Hepatocyte (in vitro differentiated cells): ENCODE results near the gene PKM. TPM values are rescaled to one million over a fixed set of nuclear protein-coding genes. Genes with fewer than 3 reads are reported as not detected.

ENCODE experiments used
- DNase-seq: peaks from one replicate; pipeline ENCODE4 v3.0.0-alpha.2; 2016; ENCODE audit warnings: low spot score
- H2AFZ ChIP-seq: fragments of 200-600 bp; sonication (generic); 2 replicates; pipeline ENCODE4 v1.6.0; 2016; ENCODE audit warnings: antibody characterized with exemption, mild to moderate bottlenecking
- H3K27ac ChIP-seq: fragments of 200-600 bp; sonication (generic); 2 replicates; pipeline ENCODE4 v1.5.1; 2016; ENCODE audit warnings: mild to moderate bottlenecking
- H3K27me3 ChIP-seq: fragments of 200-600 bp; sonication (generic); 2 replicates; pipeline ENCODE4 v1.6.1; 2016
- H3K36me3 ChIP-seq: fragments of 200-600 bp; sonication (generic); replicated peaks from 2 replicates; pipeline ENCODE4 v1.5.1; 2016; ENCODE audit warnings: low read depth; ENCODE audit not compliant: insufficient read depth
- H3K4me1 ChIP-seq: fragments of 200-600 bp; sonication (generic); 2 replicates; pipeline ENCODE4 v1.5.1; 2016; ENCODE audit warnings: mild to moderate bottlenecking, moderate library complexity; ENCODE audit not compliant: insufficient read depth
- H3K4me2 ChIP-seq: fragments of 200-600 bp; sonication (generic); 2 replicates; pipeline ENCODE4 v1.6.0; 2016
- H3K4me3 ChIP-seq: fragments of 200-600 bp; sonication (generic); 2 replicates; pipeline ENCODE4 v1.5.1; 2016; ENCODE audit warnings: mild to moderate bottlenecking
- H3K79me2 ChIP-seq: fragments of 200-600 bp; sonication (generic); 2 replicates; pipeline ENCODE4 v1.6.0; 2017; ENCODE audit warnings: mild to moderate bottlenecking
- H3K9me2 ChIP-seq: fragments of 200-600 bp; sonication (generic); replicated peaks from 2 replicates; pipeline ENCODE4 v1.6.0; 2017; ENCODE audit warnings: mild to moderate bottlenecking; ENCODE audit not compliant: insufficient read depth
- H3K9me3 ChIP-seq: fragments of 200-600 bp; sonication (generic); 2 replicates; pipeline ENCODE4 v1.5.1; 2016; ENCODE audit warnings: low read depth, mild to moderate bottlenecking
- H4K20me1 ChIP-seq: fragments of 200-600 bp; sonication (generic); 2 replicates; pipeline ENCODE4 v1.6.0; 2016; ENCODE audit warnings: mild to moderate bottlenecking; ENCODE audit not compliant: insufficient read depth, poor library complexity, severe bottlenecking
- CTCF ChIP-seq: fragments of 200-600 bp; sonication (generic); IDR thresholded peaks from 2 replicates; pipeline ENCODE4 v1.5.1; 2016; ENCODE audit warnings: antibody characterized with exemption, mild to moderate bottlenecking; ENCODE audit not compliant: poor library complexity
- EZH2 ChIP-seq: fragments of 200-600 bp; sonication (generic); IDR thresholded peaks from 2 replicates; pipeline ENCODE4 v1.6.1; 2016; ENCODE audit warnings: antibody characterized with exemption, mild to moderate bottlenecking, borderline replicate concordance
- EZH2phosphoT487 ChIP-seq: fragments of 200-600 bp; sonication (generic); IDR thresholded peaks from one replicate; pipeline ENCODE4 v1.6.1; 2018; ENCODE audit warnings: antibody characterized with exemption, mild to moderate bottlenecking, low read depth, moderate library complexity; ENCODE audit not compliant: unreplicated experiment, severe bottlenecking
- WGBS: methylation state at CpG from one replicate; pipeline ENCODE4 v1.1.6; 2016; ENCODE audit warnings: low lambda C conversion rate; ENCODE audit errors: missing lambda C conversion rate; 5-methylcytosine and 5-hydroxymethylcytosine counted together
- polyA plus RNA-seq: library from polyadenylated mRNA; unstranded; fragments of >200 nt; fragmentation: Nextera tagmentation; extraction: Ambion mirVana; gene quantifications from 2 replicates; pipeline ENCODE4 v1.2.1, GENCODE V29; 2016
- total RNA-seq: library from RNA; depleted of rRNA; stranded (reverse); fragments of >200 nt; gene quantifications from 2 replicates; pipeline ENCODE4 v1.2.3, GENCODE V29; 2014

PKM gene
- total and polyA plus RNA-seq, 2 experiments from 2014 or later = 314 to 376 TPM

- DNase-seq = no peak
- Histone ChIP-seq H3K4me2 (no peak overlapping the region), H2AFZ (no peak overlapping the region), H3K27ac (no peak overlapping the region), H3K9me3 (no peaks in the 10 kb centered on the region), H3K9me2 (no peaks in the 10 kb centered on the region), H3K4me3 (no peak overlapping the region), H3K36me3 (no peaks in the 10 kb centered on the region), H3K79me2 (no peaks in the 10 kb centered on the region), H3K4me1 (no peaks in the 10 kb centered on the region), H3K27me3 (peaks cover 13% of the 10 kb centered on the region), H4K20me1 (no peaks in the 10 kb centered on the region)
- 78% methylated on average over 6 of the region's 6 CpGs for WGBS
- TF ChIP-seq EZH2 (no peak), EZH2phosphoT487 (no peak), CTCF (no peak)
Measured at GRCh38 chr15:72195101-72195511, 35.9 kb downstream of the PKM start.

- H3K27ac ChIP-seq = no peak overlapping the region
- no peaks in the 10 kb centered on the region for H3K9me3 ChIP-seq
- no peak for DNase-seq
- H3K4me3 ChIP-seq = no peak overlapping the region
- no peaks in the 10 kb centered on the region for H3K36me3 ChIP-seq
- H4K20me1 ChIP-seq = no peaks in the 10 kb centered on the region
- no peaks in the 10 kb centered on the region for H3K4me1 ChIP-seq
- H3K27me3 ChIP-seq = peaks cover 13% of the 10 kb centered on the region
- TF ChIP-seq EZH2 (no peak), EZH2phosphoT487 (no peak), CTCF (no peak)
- H3K4me2 ChIP-seq = no peak overlapping the region
- H3K79me2 ChIP-seq = no peaks in the 10 kb centered on the region
- no peaks in the 10 kb centered on the region for H3K9me2 ChIP-seq
- H2AFZ ChIP-seq = no peak overlapping the region
- 79% methylated on average over 8 of the region's 8 CpGs for WGBS
Measured at GRCh38 chr15:72193836-72194396, 37.1 kb downstream of the PKM start.

DNA sequence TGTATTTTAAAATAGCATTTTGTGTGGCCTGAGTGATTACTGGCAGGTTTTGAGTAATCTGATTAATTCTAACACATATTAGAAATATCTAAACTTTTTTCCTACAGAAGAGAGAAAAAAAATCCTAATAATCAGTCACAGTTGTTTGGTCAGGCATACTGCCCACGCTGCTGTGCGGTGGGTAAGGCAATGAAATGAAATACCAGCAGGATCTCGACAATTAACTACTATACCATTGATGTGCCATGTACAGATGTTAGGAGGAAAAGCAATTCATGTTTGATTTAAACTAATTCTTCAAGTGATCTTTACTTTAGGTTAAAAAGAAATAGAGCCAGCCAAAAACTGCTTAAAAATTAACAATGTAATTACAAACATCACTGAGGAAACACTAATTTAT, 38.6 kb downstream of the PKM start:
- no peak for TF ChIP-seq EZH2phosphoT487
- no peak for TF ChIP-seq EZH2
- Histone ChIP-seq H3K4me3 (no peak overlapping the region), H3K4me1 (no peaks in the 10 kb centered on the region), H3K9me3 (no peaks in the 10 kb centered on the region), H3K9me2 (no peaks in the 10 kb centered on the region), H2AFZ (no peak overlapping the region), H3K79me2 (no peaks in the 10 kb centered on the region), H4K20me1 (no peaks in the 10 kb centered on the region), H3K27me3 (peaks cover 10% of the 10 kb centered on the region), H3K27ac (no peak overlapping the region), H3K36me3 (no peaks in the 10 kb centered on the region), H3K4me2 (no peak overlapping the region)
- 73% methylated on average over 3 of the region's 3 CpGs for WGBS
- DNase-seq = no peak

DNA sequence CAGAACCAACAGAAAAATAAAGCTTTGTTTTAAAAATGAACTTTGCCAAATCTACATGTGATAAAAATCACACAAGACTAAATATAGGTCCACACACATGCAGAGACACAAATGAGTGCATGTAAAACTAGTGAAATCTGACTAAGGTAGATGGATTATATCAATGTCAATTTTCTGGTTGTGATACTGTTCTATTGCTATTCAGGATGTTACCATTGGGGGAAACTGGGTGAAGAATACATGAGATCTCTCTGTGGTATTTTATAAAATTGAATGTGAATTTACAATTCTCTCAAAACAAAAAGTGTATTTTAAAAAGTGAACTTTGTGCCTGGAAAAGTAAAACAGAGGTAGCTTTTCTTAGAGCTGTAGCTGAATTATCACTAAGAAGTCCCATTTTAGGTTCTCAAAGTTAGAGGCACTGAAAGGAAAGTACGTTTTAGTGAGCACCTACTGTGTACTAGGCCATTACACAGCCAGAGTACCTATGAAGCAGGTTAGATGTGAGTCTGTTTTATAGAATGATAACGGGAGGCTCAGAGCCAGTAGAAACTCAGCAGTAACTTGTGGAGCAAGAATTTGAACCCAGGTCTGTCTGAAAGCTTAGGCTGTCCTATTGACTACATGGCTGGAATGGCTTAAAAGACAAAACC, 41.6 kb downstream of the PKM start:
- Histone ChIP-seq H3K9me3 (no peaks in the 10 kb centered on the region), H3K9me2 (no peaks in the 10 kb centered on the region), H3K4me2 (no peak overlapping the region), H2AFZ (no peak overlapping the region), H3K79me2 (no peaks in the 10 kb centered on the region), H3K4me3 (no peak overlapping the region), H4K20me1 (no peaks in the 10 kb centered on the region), H3K27ac (no peak overlapping the region), H3K27me3 (peaks cover 2% of the 10 kb centered on the region), H3K4me1 (peaks cover 5% of the 10 kb centered on the region), H3K36me3 (no peaks in the 10 kb centered on the region)
- WGBS = 88% methylated on average over 2 of the region's 2 CpGs
- TF ChIP-seq EZH2 = no peak
- TF ChIP-seq CTCF = no peak
- TF ChIP-seq EZH2phosphoT487 = no peak
- no peak for DNase-seq
